GM08714 (cell line): ENCODE data around the gene USP38.
"Not testable (repeated sequence)": the region's sequence is repeated elsewhere in the genome, so short reads cannot be mapped to it uniquely, and the experiment has no call there.

Experiments used
- H3K4me3 ChIP-seq: fragments of 200-500 bp; sonication (Bioruptor generic); 2 replicates; pipeline ENCODE4 v1.5.1; 2014; ENCODE audit warnings: mild to moderate bottlenecking, low read length, inconsistent platforms
- ZNF274 ChIP-seq: IDR thresholded peaks from 2 replicates; pipeline ENCODE4 v1.6.1; 2012; ENCODE audit warnings: mild to moderate bottlenecking, low read depth, low read length

USP38 gene

GRCh38 chr4:143262838-143263237, 78.1 kb downstream of the USP38 start:
- no peak for TF ChIP-seq ZNF274
- no peak overlapping the region for H3K4me3 ChIP-seq

GRCh38 chr4:143267690-143268089, 83.0 kb downstream of the USP38 start:
- not testable (repeated sequence) for H3K4me3 ChIP-seq

- no peak overlapping the region for H3K4me3 ChIP-seq
- no peak for TF ChIP-seq ZNF274
Observed at GRCh38 chr4:143270256-143270838, 85.6 kb downstream of the USP38 start.
